ENCODE data around the gene TRABD2B. TPM values are rescaled to one million over a fixed set of nuclear protein-coding genes. Genes with fewer than 3 reads are reported as not detected.

Gene TRABD2B
- total and polyA plus RNA-seq, 3 experiments from 2014 or later = not detected

DNA sequence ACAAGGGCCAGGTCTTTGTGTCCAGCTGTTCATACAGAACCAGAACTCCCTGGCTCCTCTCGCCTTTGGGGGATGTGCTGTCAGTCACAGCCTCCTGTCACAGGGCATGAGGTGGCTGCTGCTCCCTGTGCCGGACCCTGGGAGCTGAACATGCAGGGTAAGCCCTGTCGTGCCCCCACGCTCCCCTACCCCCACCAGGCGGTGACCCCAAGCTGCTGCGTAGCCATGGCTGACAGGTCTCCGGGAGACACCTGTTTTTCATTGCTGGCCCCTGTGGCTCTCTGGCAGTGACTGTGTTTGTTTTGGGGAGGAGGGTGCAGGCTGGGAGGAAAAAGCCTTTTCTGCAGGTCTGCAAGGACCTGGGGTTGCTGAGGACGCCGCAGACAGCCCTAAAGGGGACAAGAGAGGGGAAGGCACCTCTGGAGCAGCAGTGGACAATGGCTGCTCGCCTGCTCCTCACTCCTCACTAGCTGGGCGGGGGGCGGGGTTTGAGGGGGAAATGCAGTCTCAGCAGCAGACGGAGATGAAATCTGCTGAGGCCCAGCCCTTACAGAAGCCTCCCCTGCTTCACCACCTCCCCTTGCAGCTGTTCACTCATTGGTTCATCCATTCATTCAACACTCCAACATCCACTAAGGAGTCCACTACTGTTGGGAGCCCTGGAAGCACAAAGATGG lies 81.4 kb downstream of the TRABD2B start:
- H3K27me3 Mint-ChIP-seq = peaks cover 9 to 15% of the 10 kb centered on the region in 2 donors
- Histone ChIP-seq H3K27ac (ENCODE audit: low read depth, low read length) (no peak overlapping the region), H3K4me1 (ENCODE audit: insufficient read depth, low read length) (no peaks in the 10 kb centered on the region), H3K27me3 (ENCODE audit: insufficient read depth, low read length, poor library complexity, severe bottlenecking) (no peaks in the 10 kb centered on the region), H3K36me3 (ENCODE audit: insufficient read depth, low read length) (no peaks in the 10 kb centered on the region), H3K4me3 (ENCODE audit: low read length) (no peak overlapping the region), H3K9me3 (ENCODE audit: low read length) (no peaks in the 10 kb centered on the region)
- no peak overlapping the region for H3K27ac Mint-ChIP-seq
- H3K4me3 Mint-ChIP-seq = no peak overlapping the region
- DNase-seq = no peak
- ChIA-PET POLR2A (no interaction called here), CTCF (no interaction called here)
- H3K9me3 Mint-ChIP-seq = no peaks in the 10 kb centered on the region
- no peaks in the 10 kb centered on the region for H3K36me3 Mint-ChIP-seq
- no peaks in the 10 kb centered on the region for H3K4me1 Mint-ChIP-seq

- Mint-ChIP-seq H3K27ac (peak overlapping the region in 1 of 8 donors; percentile 80), H3K36me3 (no peaks in the 10 kb centered on the region), H3K9me3 (no peaks in the 10 kb centered on the region), H3K4me3 (no peak overlapping the region), H3K4me1 (no peaks in the 10 kb centered on the region), H3K27me3 (peaks cover 9 to 18% of the 10 kb centered on the region in 2 donors)
- Histone ChIP-seq H3K27me3 (ENCODE audit: insufficient read depth, low read length, poor library complexity, severe bottlenecking) (no peaks in the 10 kb centered on the region), H3K4me3 (ENCODE audit: low read length) (no peak overlapping the region), H3K4me1 (ENCODE audit: insufficient read depth, low read length) (no peaks in the 10 kb centered on the region), H3K36me3 (ENCODE audit: insufficient read depth, low read length) (no peaks in the 10 kb centered on the region), H3K27ac (ENCODE audit: low read depth, low read length) (no peak overlapping the region), H3K9me3 (ENCODE audit: low read length) (no peaks in the 10 kb centered on the region)
- ChIA-PET CTCF (no interaction called here), POLR2A (no interaction called here)
- DNase-seq = no peak
These were observed 82.1 kb downstream of the TRABD2B start for GRCh38 chr1:47914952-47915676.

- Mint-ChIP-seq H3K36me3 (no peaks in the 10 kb centered on the region), H3K9me3 (no peaks in the 10 kb centered on the region), H3K27ac (no peak overlapping the region), H3K27me3 (peaks cover 9 to 21% of the 10 kb centered on the region in 2 donors), H3K4me1 (no peaks in the 10 kb centered on the region), H3K4me3 (no peak overlapping the region)
- Histone ChIP-seq H3K27ac (ENCODE audit: low read depth, low read length) (no peak overlapping the region), H3K27me3 (ENCODE audit: insufficient read depth, low read length, poor library complexity, severe bottlenecking) (no peaks in the 10 kb centered on the region), H3K9me3 (ENCODE audit: low read length) (no peaks in the 10 kb centered on the region), H3K4me1 (ENCODE audit: insufficient read depth, low read length) (no peaks in the 10 kb centered on the region), H3K36me3 (ENCODE audit: insufficient read depth, low read length) (no peaks in the 10 kb centered on the region), H3K4me3 (ENCODE audit: low read length) (no peak overlapping the region)
- POLR2A ChIA-PET = no interaction called here
- CTCF ChIA-PET = no interaction called here
- no peak for DNase-seq
These were observed 82.8 kb downstream of the TRABD2B start for GRCh38 chr1:47914218-47914938.

DNA sequence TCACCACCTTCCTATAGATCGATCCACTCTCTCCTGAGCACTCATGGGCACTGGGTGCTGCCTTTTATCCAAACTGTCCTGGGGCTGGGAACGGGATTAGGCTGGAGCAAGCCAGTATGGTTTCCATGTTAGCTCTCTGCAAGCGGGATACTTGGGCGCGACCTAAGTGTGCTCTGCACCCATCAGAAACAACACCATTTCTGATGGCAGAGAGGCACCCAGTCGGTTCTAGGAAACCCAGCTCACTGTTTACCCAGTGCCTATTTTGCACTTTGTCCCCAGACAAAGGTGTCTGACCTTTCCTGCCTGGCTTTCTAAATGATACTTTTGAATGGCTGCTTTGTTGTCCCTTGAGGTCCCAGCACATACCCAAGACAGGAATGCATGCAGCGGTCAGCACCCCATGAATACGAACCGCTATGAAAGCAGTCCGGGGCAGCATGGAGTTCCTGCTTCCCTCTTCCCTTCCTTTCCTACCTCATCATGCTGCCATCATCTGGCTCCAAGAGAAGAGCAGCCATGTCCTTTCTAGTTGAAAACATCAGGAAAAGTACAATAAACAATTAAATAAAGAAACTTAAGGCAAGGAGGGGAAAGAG lies 83.9 kb downstream of the TRABD2B start:
- Mint-ChIP-seq H3K9me3 (no peaks in the 10 kb centered on the region), H3K27ac (no peak overlapping the region), H3K36me3 (no peaks in the 10 kb centered on the region), H3K4me1 (no peaks in the 10 kb centered on the region), H3K27me3 (peaks cover 9 to 21% of the 10 kb centered on the region in 2 donors), H3K4me3 (no peak overlapping the region)
- Histone ChIP-seq H3K4me1 (ENCODE audit: insufficient read depth, low read length) (no peaks in the 10 kb centered on the region), H3K27me3 (ENCODE audit: insufficient read depth, low read length, poor library complexity, severe bottlenecking) (no peaks in the 10 kb centered on the region), H3K27ac (ENCODE audit: low read depth, low read length) (no peak overlapping the region), H3K4me3 (ENCODE audit: low read length) (no peak overlapping the region), H3K9me3 (ENCODE audit: low read length) (no peaks in the 10 kb centered on the region), H3K36me3 (ENCODE audit: insufficient read depth, low read length) (no peaks in the 10 kb centered on the region)
- no peak for DNase-seq
- POLR2A ChIA-PET = no interaction called here
- CTCF ChIA-PET = no interaction called here

DNA sequence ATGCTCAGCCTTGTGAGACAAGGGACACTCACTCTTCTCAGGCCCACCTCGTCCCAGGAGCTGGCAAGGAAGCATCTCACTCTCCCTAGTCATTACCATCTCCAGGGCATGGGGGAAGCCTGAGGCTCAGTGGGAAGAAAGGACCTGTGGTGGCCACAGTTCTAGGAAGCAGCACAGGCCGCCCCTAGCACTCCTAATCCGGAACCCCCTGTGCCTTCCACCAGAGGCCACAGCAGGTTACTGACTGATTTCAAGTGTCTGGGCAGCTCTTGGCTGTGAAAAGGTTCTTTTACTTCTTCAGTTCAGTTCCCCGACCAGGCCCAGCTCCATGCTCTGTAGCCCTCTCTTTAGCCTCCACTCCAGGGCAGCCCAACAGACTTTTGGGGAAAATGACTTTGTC lies 84.4 kb downstream of the TRABD2B start:
- H3K4me3 ChIP-seq (ENCODE audit: low read length) = no peak overlapping the region
- CTCF ChIA-PET = no interaction called here
- H3K27ac ChIP-seq (ENCODE audit: low read depth, low read length) = no peak overlapping the region
- H3K27me3 Mint-ChIP-seq = peaks cover 9 to 24% of the 10 kb centered on the region in 2 donors
- H3K27ac Mint-ChIP-seq = no peak overlapping the region
- H3K27me3 ChIP-seq (ENCODE audit: insufficient read depth, low read length, poor library complexity, severe bottlenecking) = no peaks in the 10 kb centered on the region
- H3K36me3 Mint-ChIP-seq = no peaks in the 10 kb centered on the region
- H3K4me1 ChIP-seq (ENCODE audit: insufficient read depth, low read length) = no peaks in the 10 kb centered on the region
- no peak overlapping the region for H3K4me3 Mint-ChIP-seq
- DNase-seq = no peak
- H3K4me1 Mint-ChIP-seq = no peaks in the 10 kb centered on the region
- H3K9me3 Mint-ChIP-seq = no peaks in the 10 kb centered on the region
- no peaks in the 10 kb centered on the region for H3K9me3 ChIP-seq (ENCODE audit: low read length)
- POLR2A ChIA-PET = no interaction called here
- H3K36me3 ChIP-seq (ENCODE audit: insufficient read depth, low read length) = no peaks in the 10 kb centered on the region

GRCh38 chr1:47911892-47912291 lies 85.3 kb downstream of the TRABD2B start:
- Histone ChIP-seq H3K9me3 (ENCODE audit: low read length) (no peaks in the 10 kb centered on the region), H3K4me1 (ENCODE audit: insufficient read depth, low read length) (no peaks in the 10 kb centered on the region), H3K36me3 (ENCODE audit: insufficient read depth, low read length) (no peaks in the 10 kb centered on the region), H3K27ac (ENCODE audit: low read depth, low read length) (no peak overlapping the region), H3K4me3 (ENCODE audit: low read length) (no peak overlapping the region), H3K27me3 (ENCODE audit: insufficient read depth, low read length, poor library complexity, severe bottlenecking) (no peaks in the 10 kb centered on the region)
- Mint-ChIP-seq H3K4me1 (no peaks in the 10 kb centered on the region), H3K36me3 (no peaks in the 10 kb centered on the region), H3K27ac (no peak overlapping the region), H3K9me3 (no peaks in the 10 kb centered on the region), H3K4me3 (no peak overlapping the region), H3K27me3 (peaks cover 9 to 24% of the 10 kb centered on the region in 2 donors)
- CTCF ChIA-PET = no interaction called here
- DNase-seq = no peak
- POLR2A ChIA-PET = no interaction called here

- Mint-ChIP-seq H3K9me3 (no peaks in the 10 kb centered on the region), H3K27me3 (peaks cover 6 to 20% of the 10 kb centered on the region in 2 donors), H3K27ac (no peak overlapping the region), H3K4me3 (no peak overlapping the region), H3K36me3 (no peaks in the 10 kb centered on the region), H3K4me1 (no peaks in the 10 kb centered on the region)
- Histone ChIP-seq H3K36me3 (ENCODE audit: insufficient read depth, low read length) (no peaks in the 10 kb centered on the region), H3K4me3 (ENCODE audit: low read length) (no peak overlapping the region), H3K4me1 (ENCODE audit: insufficient read depth, low read length) (no peaks in the 10 kb centered on the region), H3K27ac (ENCODE audit: low read depth, low read length) (no peak overlapping the region), H3K9me3 (ENCODE audit: low read length) (no peaks in the 10 kb centered on the region), H3K27me3 (ENCODE audit: insufficient read depth, low read length, poor library complexity, severe bottlenecking) (no peaks in the 10 kb centered on the region)
- ChIA-PET POLR2A (no interaction called here), CTCF (no interaction called here)
- peak in 1 of 5 donors; percentile 3 for DNase-seq
These were observed 85.8 kb downstream of the TRABD2B start for GRCh38 chr1:47911424-47911823.

DNA sequence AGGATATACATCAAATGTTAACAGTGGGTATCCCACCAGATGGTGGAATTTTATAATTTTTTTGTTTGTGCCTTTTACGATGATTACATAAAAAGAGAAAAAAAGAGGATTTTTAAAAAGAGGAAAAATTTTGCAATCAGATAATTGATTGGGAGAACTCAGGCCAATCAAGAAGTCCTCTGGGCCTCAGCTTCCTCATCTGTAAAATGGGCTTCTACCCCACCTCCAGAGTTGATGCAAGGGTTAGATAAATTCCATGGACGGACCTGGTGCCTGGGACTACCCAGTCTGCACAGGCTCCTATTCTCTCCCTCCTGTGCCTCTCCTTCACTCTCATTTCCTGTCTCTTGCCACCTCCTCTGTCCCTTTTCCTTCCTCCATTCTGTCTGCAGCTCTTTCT lies 88.9 kb downstream of the TRABD2B start:
- Histone ChIP-seq H3K4me3 (ENCODE audit: low read length) (no peak overlapping the region), H3K4me1 (ENCODE audit: insufficient read depth, low read length) (no peaks in the 10 kb centered on the region), H3K9me3 (ENCODE audit: low read length) (no peaks in the 10 kb centered on the region), H3K27me3 (ENCODE audit: insufficient read depth, low read length, poor library complexity, severe bottlenecking) (no peaks in the 10 kb centered on the region), H3K27ac (ENCODE audit: low read depth, low read length) (no peak overlapping the region), H3K36me3 (ENCODE audit: insufficient read depth, low read length) (no peaks in the 10 kb centered on the region)
- Mint-ChIP-seq H3K27me3 (peaks cover 10 to 24% of the 10 kb centered on the region in 2 donors), H3K36me3 (no peaks in the 10 kb centered on the region), H3K4me3 (no peak overlapping the region), H3K4me1 (no peaks in the 10 kb centered on the region), H3K27ac (no peak overlapping the region), H3K9me3 (no peaks in the 10 kb centered on the region)
- ChIA-PET CTCF (no interaction called here), POLR2A (no interaction called here)
- no peak for DNase-seq

Measured in CD8-positive, alpha-beta memory T cell (primary cell).